SK-N-SH (cell line): ENCODE results near the gene SLC5A11. TPM values are rescaled to one million over a fixed set of nuclear protein-coding genes. Genes with fewer than 3 reads are reported as not detected.

Source experiments
- CTCF ChIA-PET: fragments of 300-600, 350-600 bp; formaldehyde crosslinking; extraction: SDS; loops from one replicate; lab custom pipeline; 2021; lab: Yijun Ruan, JAX
- POLR2A ChIA-PET: fragments of 350-600 bp; sonication (Branson Sonifier 250); formaldehyde crosslinking; extraction: SDS; loops from one replicate; lab custom pipeline; 2020; ENCODE audit warnings: antibody characterized with exemption, inconsistent platforms; lab: Yijun Ruan, JAX
- DNase-seq: peaks from one replicate; pipeline ENCODE4 v3.0.0; 2012
- H2AFZ ChIP-seq: fragments of 200-600 bp; sonication (generic); 2 replicates; pipeline ENCODE4 v1.8.1; 2016; ENCODE audit warnings: antibody characterized with exemption, mild to moderate bottlenecking, low read depth
- H3F3A ChIP-seq: fragments of 200-600 bp; sonication (generic); replicated peaks from 2 replicates; pipeline ENCODE3; 2016; ENCODE audit warnings: antibody characterized with exemption, mild to moderate bottlenecking; ENCODE audit not compliant: insufficient read depth
- H3K27ac ChIP-seq, 2 experiments: fragments of 200-500 bp in 1 of 2; fragments of 200-600 bp in 1 of 2; sonication (Bioruptor generic) in 1 of 2; sonication (generic), shearing (Covaris generic) in 1 of 2; 2 replicates each; pipeline versions ENCODE4 v1.5.1 to v1.6.1; 2014 to 2016; ENCODE audit warnings: low read depth in 2 of 2, inconsistent platforms in 1 of 2, low read length in 1 of 2, mild to moderate bottlenecking in 1 of 2, mixed read lengths in 1 of 2
- H3K27me3 ChIP-seq: fragments of 200-600 bp; sonication (generic), shearing (Covaris generic); 2 replicates; pipeline ENCODE4 v1.6.1; 2016; ENCODE audit warnings: mixed run types; ENCODE audit not compliant: insufficient read depth
- H3K36me3 ChIP-seq, 2 experiments: fragments of 200-500 bp in 1 of 2; fragments of 200-600 bp in 1 of 2; sonication (Bioruptor generic) in 1 of 2; sonication (generic) in 1 of 2; replicated peaks in 1 of 2; 2 replicates each; pipeline versions ENCODE3 to v1.5.1; 2014 to 2016; ENCODE audit warnings: low read length in 1 of 2, mild to moderate bottlenecking in 1 of 2; ENCODE audit not compliant: insufficient read depth in 2 of 2, control insufficient read depth in 1 of 2
- H3K4me1 ChIP-seq, 2 experiments: fragments of 200-500 bp in 1 of 2; fragments of 200-600 bp in 1 of 2; sonication (Bioruptor generic) in 1 of 2; sonication (generic), shearing (Covaris generic) in 1 of 2; 2 replicates each; pipeline versions ENCODE4 v1.5.1 to v1.6.1; 2014 to 2016; ENCODE audit warnings: low read depth in 1 of 2, low read length in 1 of 2, mixed run types in 1 of 2; ENCODE audit not compliant: insufficient read depth in 2 of 2, control insufficient read depth in 1 of 2
- H3K4me2 ChIP-seq: fragments of 200-600 bp; sonication (generic), shearing (Covaris generic); 2 replicates; pipeline ENCODE4 v1.6.1; 2017; ENCODE audit warnings: mixed run types
- H3K4me3 ChIP-seq, 2 experiments: fragments of 200-500 bp in 1 of 2; fragments of 200-600 bp in 1 of 2; sonication (Bioruptor generic) in 1 of 2; sonication (generic), shearing (Covaris generic) in 1 of 2; 2 replicates each; pipeline versions ENCODE4 v1.5.1 to v1.8.1; 2014 to 2016; ENCODE audit warnings: low read depth in 2 of 2, inconsistent platforms in 1 of 2, low read length in 1 of 2, mild to moderate bottlenecking in 1 of 2, mixed read lengths in 1 of 2, moderate library complexity in 1 of 2
- H3K79me2 ChIP-seq: fragments of 200-600 bp; sonication (generic); 2 replicates; pipeline ENCODE4 v1.8.1; 2017; ENCODE audit warnings: mild to moderate bottlenecking; ENCODE audit not compliant: insufficient read depth
- H3K9ac ChIP-seq: fragments of 200-600 bp; sonication (generic); 2 replicates; pipeline ENCODE4 v1.6.1; 2017; ENCODE audit warnings: mixed run types
- H3K9me2 ChIP-seq: fragments of 200-600 bp; sonication (generic); 2 replicates; pipeline ENCODE4 v1.6.1; 2017; ENCODE audit warnings: mixed run types
- H3K9me3 ChIP-seq: fragments of 200-600 bp; sonication (generic); 2 replicates; pipeline ENCODE4 v1.6.1; 2017; ENCODE audit warnings: mixed run types, mild to moderate bottlenecking, moderate library complexity
- H4K20me1 ChIP-seq: fragments of 200-600 bp; sonication (generic); 2 replicates; pipeline ENCODE4 v1.6.1; 2017; ENCODE audit warnings: mild to moderate bottlenecking, mixed run types; ENCODE audit not compliant: insufficient read depth
- ELF1 ChIP-seq: IDR thresholded peaks from 2 replicates; pipeline ENCODE4 v1.4.0; 2012
- EP300 ChIP-seq, 2 experiments: IDR thresholded peaks; 2 replicates each; pipeline versions ENCODE4 v1.4.0 to v1.6.1; 2012; ENCODE audit warnings: borderline replicate concordance in 1 of 2, low read depth in 1 of 2, low read length in 1 of 2
- EZH2phosphoT487 ChIP-seq: fragments of 200-600 bp; sonication (generic); IDR thresholded peaks from 2 replicates; pipeline ENCODE4 v1.6.1; 2017; ENCODE audit warnings: low read depth, mixed run types, mild to moderate bottlenecking, antibody characterized with exemption, moderate library complexity, borderline replicate concordance
- GABPA ChIP-seq: IDR thresholded peaks from 2 replicates; pipeline ENCODE4 v1.4.0; 2012; ENCODE audit warnings: low read depth, mild to moderate bottlenecking
- MEF2A ChIP-seq: IDR thresholded peaks from 2 replicates; pipeline ENCODE4 v1.4.0; 2012; ENCODE audit warnings: low read depth, borderline replicate concordance
- PBX3 ChIP-seq: IDR thresholded peaks from 2 replicates; pipeline ENCODE4; 2012
- POLR2AphosphoS5 ChIP-seq: IDR thresholded peaks from 2 replicates; pipeline ENCODE4 v1.6.1; 2012; ENCODE audit warnings: low read depth, low read length
- RFX5 ChIP-seq: IDR thresholded peaks from 2 replicates; pipeline ENCODE4 v1.6.1; 2012; ENCODE audit warnings: mild to moderate bottlenecking, improper control_type of control experiment, low read length
- YY1 ChIP-seq: IDR thresholded peaks from 2 replicates; pipeline ENCODE4 v1.4.0; 2012; ENCODE audit warnings: low read depth, mild to moderate bottlenecking
- ZBTB33 ChIP-seq: IDR thresholded peaks from 2 replicates; pipeline ENCODE4 v1.4.0; 2012; ENCODE audit warnings: low read depth, borderline replicate concordance
- WGBS: methylation state at CpG from one replicate; pipeline ENCODE4 v1.1.6; 2017; ENCODE audit warnings: low lambda C conversion rate; 5-methylcytosine and 5-hydroxymethylcytosine counted together
- polyA plus RNA-seq, 3 experiments: library from polyadenylated mRNA; depleted of rRNA; stranded (reverse); fragments of >200 nt; gene quantifications; 2 replicates each; pipeline ENCODE4 v1.2.3, GENCODE V29; 2012
- TF ChIP-seq, protein P1 (sequence below): IDR thresholded peaks from 2 replicates; pipeline ENCODE4 v1.4.0; 2012; ENCODE audit warnings: low read depth, borderline replicate concordance
- TF ChIP-seq, protein P2 (sequence below): fragments of 200-600 bp; sonication (generic); IDR thresholded peaks from 2 replicates; pipeline ENCODE4 v1.6.1; 2017; ENCODE audit warnings: antibody characterized with exemption, mild to moderate bottlenecking, moderate library complexity

Gene SLC5A11
- polyA plus RNA-seq, 1 of the 3 experiments (the other 2 are of a cell fraction): not detected

DNA sequence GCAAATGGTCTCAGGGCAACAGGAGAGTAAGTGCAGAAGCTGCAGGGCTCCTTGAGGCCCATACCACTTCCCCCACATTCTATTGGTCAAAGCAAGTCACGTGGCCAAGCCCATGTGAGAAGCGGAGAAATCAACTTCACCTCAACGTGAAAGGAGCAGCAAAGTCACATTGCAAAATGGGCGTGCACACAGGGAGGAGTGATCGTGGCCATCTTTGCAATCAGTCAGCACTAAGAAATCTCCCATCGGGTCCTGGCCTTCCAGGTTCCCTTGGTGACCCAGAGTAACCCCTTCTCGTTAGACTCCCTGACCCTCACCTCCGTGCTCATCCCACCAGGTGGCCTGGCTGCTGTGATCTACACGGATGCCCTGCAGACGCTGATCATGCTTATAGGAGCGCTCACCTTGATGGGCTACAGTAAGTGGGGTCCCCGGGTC, 38.0 kb downstream of the SLC5A11 start:
- H3K4me2 ChIP-seq: no peak overlapping the region
- H3K36me3 ChIP-seq: no peaks in the 10 kb centered on the region
- no peak for TF ChIP-seq GABPA
- TF ChIP-seq, protein P1, sequence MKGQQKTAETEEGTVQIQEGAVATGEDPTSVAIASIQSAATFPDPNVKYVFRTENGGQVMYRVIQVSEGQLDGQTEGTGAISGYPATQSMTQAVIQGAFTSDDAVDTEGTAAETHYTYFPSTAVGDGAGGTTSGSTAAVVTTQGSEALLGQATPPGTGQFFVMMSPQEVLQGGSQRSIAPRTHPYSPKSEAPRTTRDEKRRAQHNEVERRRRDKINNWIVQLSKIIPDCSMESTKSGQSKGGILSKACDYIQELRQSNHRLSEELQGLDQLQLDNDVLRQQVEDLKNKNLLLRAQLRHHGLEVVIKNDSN: peak; percentile 38; the same call in 1 of the 2 replicates
- TF ChIP-seq, all 33 proteins: peak for 1
- Histone ChIP-seq H3K4me3 (no peak overlapping the region), H3F3A (no peaks in the 10 kb centered on the region), H3K79me2 (no peaks in the 10 kb centered on the region), H3K9me3 (0 out of 2 replicates have a peak, but pooled peaks cover 3% of the 10 kb centered on the region), H3K4me1 (no peaks in the 10 kb centered on the region), H3K9ac (no peak overlapping the region), H2AFZ (no peak overlapping the region), H3K27ac (no peak overlapping the region), H3K9me2 (no peaks in the 10 kb centered on the region), H4K20me1 (no peaks in the 10 kb centered on the region), H3K27me3 (no peaks in the 10 kb centered on the region; the same call in 1 of the 2 replicates)
- ChIA-PET POLR2A (no interaction called here), CTCF (interaction anchor here (1.1 to 1.6 kb wide), 2 partner anchors 10 to 22 kb away, joined by 3 read pairs; no protein-coding TSS in a partner anchor)
- WGBS: 74% methylated on average over 12 of the region's 12 CpGs
- DNase-seq: no peak

GRCh38 chr16:24887472-24887871, 41.7 kb downstream of the SLC5A11 start:
- no peaks in the 10 kb centered on the region for H3K9me2 ChIP-seq
- no peaks in the 10 kb centered on the region for H3F3A ChIP-seq
- H3K9ac ChIP-seq: no peak overlapping the region
- no peaks in the 10 kb centered on the region for H3K79me2 ChIP-seq
- H3K4me3 ChIP-seq: no peak overlapping the region
- H2AFZ ChIP-seq: no peak overlapping the region
- no peak for DNase-seq
- H3K27me3 ChIP-seq: no peaks in the 10 kb centered on the region; the same call in 1 of the 2 replicates
- ChIA-PET CTCF (interaction anchor here (1.4 kb wide), 1 partner anchor 18 kb away, joined by 4 read pairs; no protein-coding TSS in a partner anchor), POLR2A (no interaction called here)
- no peak overlapping the region for H3K4me2 ChIP-seq
- 78% methylated on average over 2 of the region's 2 CpGs for WGBS
- H4K20me1 ChIP-seq: no peaks in the 10 kb centered on the region
- no peaks in the 10 kb centered on the region for H3K36me3 ChIP-seq
- no peaks in the 10 kb centered on the region for H3K4me1 ChIP-seq
- TF ChIP-seq EZH2phosphoT487 (no peak), RFX5 (no peak), POLR2AphosphoS5 (no peak), EP300 (IDR thresholded peaks at IDR 0.05; ENCODE audit: borderline replicate concordance in 1 of 2, low read depth in 1 of 2, low read length in 1 of 2) (no peak), ELF1 (no peak), YY1 (no peak), MEF2A (no peak), ZBTB33 (no peak), PBX3 (no peak)
- TF ChIP-seq, protein P2, sequence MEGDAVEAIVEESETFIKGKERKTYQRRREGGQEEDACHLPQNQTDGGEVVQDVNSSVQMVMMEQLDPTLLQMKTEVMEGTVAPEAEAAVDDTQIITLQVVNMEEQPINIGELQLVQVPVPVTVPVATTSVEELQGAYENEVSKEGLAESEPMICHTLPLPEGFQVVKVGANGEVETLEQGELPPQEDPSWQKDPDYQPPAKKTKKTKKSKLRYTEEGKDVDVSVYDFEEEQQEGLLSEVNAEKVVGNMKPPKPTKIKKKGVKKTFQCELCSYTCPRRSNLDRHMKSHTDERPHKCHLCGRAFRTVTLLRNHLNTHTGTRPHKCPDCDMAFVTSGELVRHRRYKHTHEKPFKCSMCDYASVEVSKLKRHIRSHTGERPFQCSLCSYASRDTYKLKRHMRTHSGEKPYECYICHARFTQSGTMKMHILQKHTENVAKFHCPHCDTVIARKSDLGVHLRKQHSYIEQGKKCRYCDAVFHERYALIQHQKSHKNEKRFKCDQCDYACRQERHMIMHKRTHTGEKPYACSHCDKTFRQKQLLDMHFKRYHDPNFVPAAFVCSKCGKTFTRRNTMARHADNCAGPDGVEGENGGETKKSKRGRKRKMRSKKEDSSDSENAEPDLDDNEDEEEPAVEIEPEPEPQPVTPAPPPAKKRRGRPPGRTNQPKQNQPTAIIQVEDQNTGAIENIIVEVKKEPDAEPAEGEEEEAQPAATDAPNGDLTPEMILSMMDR: no peak
- 0 out of 2 replicates have a peak, but pooled peaks cover 3% of the 10 kb centered on the region for H3K9me3 ChIP-seq
- H3K27ac ChIP-seq: no peak overlapping the region
